ENCODE data around the gene MSMP.

The MSMP gene

DNA sequence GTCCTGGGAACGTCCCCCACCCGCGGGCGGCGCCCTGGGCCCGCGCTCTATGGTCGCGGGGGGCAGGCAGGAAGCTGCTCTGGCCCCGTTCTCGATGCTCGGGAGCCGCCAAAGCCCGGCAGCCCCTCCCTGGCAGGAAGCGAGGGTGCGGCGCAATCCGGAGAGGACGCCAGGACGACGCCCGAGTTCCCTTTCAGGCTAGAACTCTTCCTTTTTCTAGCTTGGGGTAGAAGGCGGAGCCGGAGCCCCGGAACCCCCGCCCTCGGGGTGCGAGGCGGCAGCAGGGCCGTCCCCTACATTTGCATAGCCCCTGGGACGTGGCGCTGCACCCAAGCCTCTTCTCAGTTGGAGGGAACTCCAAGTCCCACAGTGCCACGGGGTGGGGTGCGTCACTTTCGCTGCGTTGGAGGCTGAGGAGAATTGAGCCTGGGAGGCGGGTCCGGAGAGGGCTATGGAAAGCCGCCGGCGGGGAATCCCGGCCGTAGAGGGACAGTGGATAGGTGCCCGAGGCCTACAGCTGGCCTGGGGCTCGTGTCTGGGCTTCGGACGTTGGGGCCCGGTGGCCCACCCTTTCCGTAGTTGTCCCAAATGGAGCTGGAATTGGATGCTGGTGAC is 21.8 kb downstream of the MSMP start, which contains the start of the genes CREB3 and TLN1:
Gene CREB3 (plus strand): TSS at position 482 of the 615 bp plus-strand sequence. CDS start 107 bp downstream, at position 589.
Gene TLN1 (minus strand): TSS at position 11 of the 615 bp plus-strand sequence. CDS start 6,501 bp downstream, outside the sequence.
- Mint-ChIP-seq H3K4me1 (ENCODE audit: low read depth in 2 of 2) (peaks cover 13 to 20% of the 10 kb centered on the region in 2 donors), H3K9me3 (no peaks in the 10 kb centered on the region), H3K36me3 (ENCODE audit: insufficient read depth) (peaks cover 17% of the 10 kb centered on the region), H3K27ac (peak within 1 kb of the TSS in 1 of 2 donors; percentile 93), H3K27me3 (no peaks in the 10 kb centered on the region), H3K4me3 (no peak within 1 kb of the TSS)
- DNase-seq: peak; percentile 94 to 95 (median 95)
- peak; percentile 88 for ATAC-seq (replicated peaks)

DNA sequence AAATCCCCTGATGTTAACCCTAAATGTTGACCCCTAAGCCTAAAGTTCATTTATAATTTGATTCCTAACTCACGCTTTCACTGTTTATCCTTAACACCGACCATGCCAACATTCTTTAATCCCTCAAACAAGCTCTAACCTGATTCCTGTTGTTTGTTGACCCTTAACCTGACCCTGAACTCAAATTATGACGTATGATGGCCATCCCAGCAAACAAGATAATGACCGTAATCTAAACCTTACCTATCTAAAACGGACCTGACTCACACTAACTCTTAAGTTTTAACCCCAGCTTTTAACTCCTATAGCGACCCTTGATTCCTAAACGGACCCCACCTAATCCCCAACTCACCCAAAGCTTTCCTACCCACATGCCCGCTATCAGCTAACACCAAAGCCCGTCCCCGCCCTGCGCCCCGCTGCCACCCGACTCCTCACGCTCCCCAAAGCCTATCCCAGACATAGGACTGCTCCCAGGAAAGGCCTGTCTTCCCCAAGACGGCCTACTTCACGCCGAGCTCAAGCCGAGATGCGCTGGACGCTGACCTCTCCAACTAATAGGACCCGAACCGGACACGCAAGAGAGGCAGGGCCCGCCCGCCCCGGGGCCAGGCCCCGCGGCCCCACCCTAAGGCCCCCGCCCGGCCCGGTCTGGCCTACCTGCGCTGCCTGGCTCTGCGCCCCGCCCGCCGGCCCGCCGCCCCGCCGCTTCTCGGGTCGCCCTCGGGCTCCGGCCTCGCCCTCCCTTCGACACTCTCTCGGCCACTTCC is 22.5 kb downstream of the MSMP start:
- Mint-ChIP-seq H3K9me3 (no peaks in the 10 kb centered on the region), H3K36me3 (ENCODE audit: insufficient read depth) (peaks cover 14% of the 10 kb centered on the region), H3K4me3 (no peak overlapping the region), H3K27ac (peak overlapping the region in 1 of 2 donors; percentile 93), H3K4me1 (ENCODE audit: low read depth in 2 of 2) (peaks cover 13 to 25% of the 10 kb centered on the region in 2 donors), H3K27me3 (no peaks in the 10 kb centered on the region)
- ATAC-seq (replicated peaks) (no peak), DNase-seq (no peak)

DNA sequence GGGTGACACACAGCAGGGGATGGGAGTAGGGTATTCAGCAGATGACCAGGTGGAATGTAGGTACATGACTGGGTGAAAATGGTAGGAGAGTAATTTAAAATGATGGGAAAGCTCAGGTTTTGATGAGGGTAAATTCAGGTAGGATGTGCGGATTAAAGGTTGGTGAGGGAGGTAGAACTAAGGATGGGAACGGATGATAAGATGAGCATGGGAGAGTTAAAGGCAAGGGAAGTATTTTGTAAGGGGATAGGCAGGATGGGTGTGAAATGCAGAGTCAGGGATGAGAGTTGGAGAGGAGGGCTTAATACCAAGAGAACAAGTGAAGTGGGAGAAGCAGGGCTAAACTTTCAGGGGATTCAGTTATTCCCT is 23.6 kb downstream of the MSMP start:
- Mint-ChIP-seq H3K4me3 (no peak overlapping the region), H3K4me1 (ENCODE audit: low read depth in 2 of 2) (peaks cover 6 to 26% of the 10 kb centered on the region in 2 donors), H3K9me3 (no peaks in the 10 kb centered on the region), H3K27ac (no peak overlapping the region), H3K36me3 (ENCODE audit: insufficient read depth) (peaks cover 18% of the 10 kb centered on the region), H3K27me3 (no peaks in the 10 kb centered on the region)
- DNase-seq: no peak
- ATAC-seq (replicated peaks): no peak

DNA sequence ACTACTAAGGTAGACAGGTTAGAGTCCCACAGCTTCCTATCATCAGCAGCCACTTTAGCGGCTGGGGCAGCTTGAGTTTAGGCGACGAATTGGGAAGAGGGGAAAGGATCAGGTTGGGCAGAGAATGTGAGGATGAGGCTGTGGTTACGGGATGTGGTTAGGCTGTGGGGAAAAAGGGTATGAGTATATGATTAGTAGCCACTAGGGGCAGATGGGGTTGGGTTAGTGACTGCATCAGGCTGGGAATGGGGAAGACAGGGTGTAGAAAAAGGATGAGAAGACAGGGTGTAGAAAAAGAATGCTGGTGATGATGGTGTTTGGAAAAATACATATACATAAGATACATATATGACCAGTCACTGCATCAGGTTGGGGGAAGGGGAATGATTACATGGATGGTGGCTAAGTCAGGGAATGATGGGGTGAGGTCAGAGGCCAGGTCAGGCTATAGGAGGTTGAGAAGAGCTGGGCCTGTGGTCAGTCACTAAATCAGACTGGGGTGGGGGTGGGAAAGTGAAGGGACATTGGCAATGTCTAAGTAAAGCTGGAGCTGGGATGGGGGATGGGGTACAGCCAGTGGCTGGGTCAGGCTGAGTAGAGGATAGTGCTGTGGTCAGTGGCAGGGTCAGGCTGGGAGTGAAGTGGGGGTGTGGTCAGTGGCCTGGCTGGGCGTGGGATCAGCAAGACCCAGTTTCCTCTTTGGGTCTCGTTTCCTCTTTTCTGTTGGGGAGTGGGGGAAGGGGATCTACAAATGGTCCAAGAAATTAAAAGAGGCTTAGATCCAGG is 24.2 kb downstream of the MSMP start:
- no peaks in the 10 kb centered on the region for H3K9me3 Mint-ChIP-seq
- H3K36me3 Mint-ChIP-seq (ENCODE audit: insufficient read depth): peaks cover 24% of the 10 kb centered on the region
- peak in 1 of 3 experiments; percentile 16 for DNase-seq
- no peak overlapping the region for H3K4me3 Mint-ChIP-seq
- H3K27ac Mint-ChIP-seq: no peak overlapping the region
- no peaks in the 10 kb centered on the region for H3K27me3 Mint-ChIP-seq
- ATAC-seq (replicated peaks): no peak
- peaks cover 7 to 27% of the 10 kb centered on the region in 2 donors for H3K4me1 Mint-ChIP-seq (ENCODE audit: low read depth in 2 of 2)

DNA sequence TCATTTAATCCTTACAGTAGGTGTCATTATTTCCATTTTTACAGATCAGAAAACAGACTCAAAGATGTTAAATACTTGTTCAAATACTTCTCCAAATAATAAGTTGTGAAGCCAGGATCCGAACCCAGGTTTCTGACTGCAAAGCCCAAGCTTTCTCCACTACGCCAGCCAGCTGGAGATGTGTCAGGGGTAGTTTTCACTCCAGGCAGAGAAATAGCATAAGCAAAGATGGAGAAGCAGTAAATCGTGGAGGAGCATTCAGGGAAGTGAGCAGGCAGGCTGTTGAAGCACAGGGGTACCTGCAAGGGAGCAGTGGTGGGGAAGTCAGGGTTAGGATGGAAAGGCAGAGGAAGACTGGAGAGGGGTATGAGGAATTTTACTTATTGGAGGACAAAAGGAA is 25.0 kb downstream of the MSMP start:
- H3K27me3 Mint-ChIP-seq: no peaks in the 10 kb centered on the region
- H3K9me3 Mint-ChIP-seq: no peaks in the 10 kb centered on the region
- ATAC-seq (replicated peaks): no peak
- H3K4me3 Mint-ChIP-seq: no peak overlapping the region
- H3K4me1 Mint-ChIP-seq (ENCODE audit: low read depth in 2 of 2): peaks cover 12 to 33% of the 10 kb centered on the region in 2 donors
- DNase-seq: no peak
- no peak overlapping the region for H3K27ac Mint-ChIP-seq
- H3K36me3 Mint-ChIP-seq (ENCODE audit: insufficient read depth): peaks cover 28% of the 10 kb centered on the region

DNA sequence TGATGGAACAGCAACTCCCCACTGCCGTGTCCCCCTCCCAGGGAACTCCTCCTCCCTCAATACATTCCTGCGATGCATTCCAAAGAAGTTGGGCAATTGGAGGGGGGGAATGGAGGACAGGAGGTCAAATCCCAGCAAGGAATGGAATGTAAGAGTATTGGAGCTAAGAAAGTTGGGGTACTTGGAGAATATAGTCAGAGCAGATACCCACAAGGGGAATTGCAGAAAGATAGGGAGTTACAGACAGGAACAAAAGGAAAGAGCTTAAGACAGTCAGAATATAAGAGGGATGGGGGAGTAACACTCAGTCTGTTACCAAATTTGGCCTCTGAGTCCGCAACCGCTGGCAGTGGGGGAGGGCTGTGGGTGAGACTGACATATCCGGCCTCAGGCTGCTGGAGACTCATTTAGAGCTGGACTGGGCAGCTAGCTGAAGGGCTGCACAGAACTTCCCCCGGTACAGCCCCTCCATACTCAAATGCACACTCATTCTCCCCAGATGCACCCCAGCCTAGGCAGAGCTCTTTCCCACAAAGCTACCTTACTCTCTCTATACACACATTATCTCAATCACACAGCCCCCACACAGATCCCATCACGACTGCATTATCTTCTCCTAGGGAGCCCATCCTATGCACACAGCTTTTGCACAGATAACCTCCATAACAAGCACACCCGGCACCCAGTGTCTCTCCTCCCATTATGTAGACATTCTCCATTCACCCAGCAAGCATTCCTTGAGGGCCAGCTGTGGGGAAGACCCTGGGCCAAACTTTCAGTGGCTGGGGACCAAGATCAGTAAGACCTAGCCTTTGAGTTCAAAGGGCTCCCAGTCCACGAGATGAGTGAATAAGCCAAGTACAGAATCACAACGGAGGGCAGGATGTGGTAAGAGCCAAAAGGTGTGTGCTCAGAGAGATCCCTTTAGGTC is 25.8 kb downstream of the MSMP start:
- no peak for ATAC-seq (replicated peaks)
- Mint-ChIP-seq H3K27me3 (no peaks in the 10 kb centered on the region), H3K36me3 (ENCODE audit: insufficient read depth) (peaks cover 32% of the 10 kb centered on the region), H3K27ac (no peak overlapping the region), H3K4me3 (no peak overlapping the region), H3K4me1 (ENCODE audit: low read depth in 2 of 2) (peaks cover 10 to 33% of the 10 kb centered on the region in 2 donors), H3K9me3 (no peaks in the 10 kb centered on the region)
- DNase-seq: peak in 1 of 3 experiments; percentile 24

DNA sequence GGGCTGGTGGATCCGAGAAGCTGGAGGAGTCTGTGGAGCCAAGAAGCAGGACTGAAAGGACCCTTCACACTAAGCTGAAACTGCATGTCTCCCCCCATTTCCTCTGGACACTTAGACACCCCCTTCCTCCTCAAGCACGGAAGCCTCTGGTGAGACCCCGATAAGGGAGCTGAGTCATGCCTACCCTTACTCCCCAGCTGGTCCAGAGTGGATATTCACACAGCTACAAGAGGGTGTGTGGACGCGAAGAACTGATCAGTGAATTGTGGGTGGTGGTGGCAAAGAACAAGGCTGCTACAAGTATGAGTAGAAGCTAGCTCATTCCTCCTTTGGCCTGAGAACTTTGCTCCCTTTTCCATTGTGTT is 26.4 kb downstream of the MSMP start:
- no peak for DNase-seq
- Mint-ChIP-seq H3K36me3 (ENCODE audit: insufficient read depth) (peaks cover 39% of the 10 kb centered on the region), H3K4me1 (ENCODE audit: low read depth in 2 of 2) (peaks cover 6 to 26% of the 10 kb centered on the region in 2 donors), H3K4me3 (no peak overlapping the region), H3K27me3 (no peaks in the 10 kb centered on the region), H3K27ac (no peak overlapping the region), H3K9me3 (no peaks in the 10 kb centered on the region)
- no peak for ATAC-seq (replicated peaks)

DNA sequence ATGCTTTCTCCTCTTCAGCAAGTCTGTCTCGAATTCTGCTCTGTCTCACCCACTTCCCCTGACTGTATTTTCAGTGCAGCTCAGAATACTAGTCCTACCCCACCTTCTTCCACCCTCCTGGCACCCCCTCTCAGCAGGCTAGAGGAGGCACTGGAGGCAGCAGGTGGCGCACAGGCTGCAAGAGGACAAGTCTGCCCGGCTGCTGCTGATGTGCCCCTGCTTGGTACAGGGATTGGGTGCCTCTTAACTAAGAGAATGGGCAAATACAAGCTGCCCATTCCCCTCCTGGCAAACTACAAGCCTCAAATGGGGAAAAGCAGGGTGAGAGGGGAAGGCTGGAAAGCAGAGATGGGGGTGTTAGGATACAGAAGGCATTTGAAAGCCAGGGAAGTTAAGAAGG is 27.1 kb downstream of the MSMP start:
- H3K27me3 Mint-ChIP-seq: no peaks in the 10 kb centered on the region
- H3K36me3 Mint-ChIP-seq (ENCODE audit: insufficient read depth): peaks cover 46% of the 10 kb centered on the region
- H3K4me3 Mint-ChIP-seq: no peak overlapping the region
- no peak overlapping the region for H3K27ac Mint-ChIP-seq
- H3K4me1 Mint-ChIP-seq (ENCODE audit: low read depth in 2 of 2): peaks cover 11 to 24% of the 10 kb centered on the region in 2 donors
- peak; percentile 24 to 35 (median 27) for DNase-seq
- ATAC-seq (replicated peaks): peak; percentile 57
- no peaks in the 10 kb centered on the region for H3K9me3 Mint-ChIP-seq

DNA sequence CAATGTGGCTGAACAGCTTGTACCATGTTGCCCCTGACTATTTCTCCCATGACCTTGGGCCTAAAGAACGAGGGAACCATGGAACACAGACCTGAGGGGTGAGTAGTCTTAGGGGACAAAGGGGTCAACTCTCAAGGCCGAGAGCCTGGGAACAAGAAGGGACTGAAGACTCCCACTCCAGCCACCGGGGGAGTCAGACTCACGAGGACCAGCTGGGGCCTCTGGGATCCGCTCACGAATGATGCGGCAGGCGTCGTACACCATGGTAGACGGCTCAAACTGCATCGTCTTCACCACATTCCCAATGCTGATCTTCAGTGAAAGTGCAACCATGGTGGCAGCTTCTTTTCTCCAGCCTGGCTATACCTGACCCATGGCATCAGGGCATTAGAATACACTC is 28.7 kb downstream of the MSMP start:
- no peak overlapping the region for H3K27ac Mint-ChIP-seq

DNA sequence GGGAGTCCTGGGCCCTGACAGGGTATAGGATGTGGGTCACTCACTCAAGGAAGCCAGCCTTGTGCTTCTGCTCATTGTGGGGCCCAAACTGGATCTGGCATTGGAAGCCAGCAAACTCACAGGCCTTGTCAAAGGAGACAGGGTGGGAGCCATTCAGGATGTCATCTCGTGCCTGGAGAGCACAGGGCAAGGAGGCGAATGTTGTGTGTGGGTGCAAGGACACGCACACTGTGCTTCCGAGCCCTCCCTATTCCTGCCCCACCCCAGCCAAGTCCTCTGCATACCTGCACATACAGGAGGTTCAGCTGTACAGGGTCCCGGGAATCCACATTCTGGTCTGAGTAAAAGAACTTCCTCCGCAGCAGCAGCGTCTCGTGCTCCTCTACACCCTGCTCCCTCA is 30.2 kb downstream of the MSMP start:
- no peaks in the 10 kb centered on the region for H3K27me3 Mint-ChIP-seq
- H3K27ac Mint-ChIP-seq: peak overlapping the region in 1 of 2 donors; percentile 64
- peaks cover 74% of the 10 kb centered on the region for H3K36me3 Mint-ChIP-seq (ENCODE audit: insufficient read depth)
- ATAC-seq (replicated peaks) (no peak), DNase-seq (no peak)
- no peaks in the 10 kb centered on the region for H3K9me3 Mint-ChIP-seq
- H3K4me3 Mint-ChIP-seq: no peak overlapping the region
- peaks cover 15 to 19% of the 10 kb centered on the region in 2 donors for H3K4me1 Mint-ChIP-seq (ENCODE audit: low read depth in 2 of 2)

More for the DNA sequence above, 28.7 kb downstream of the MSMP start:
- H3K36me3 Mint-ChIP-seq (ENCODE audit: insufficient read depth): peaks cover 59% of the 10 kb centered on the region
- no peak overlapping the region for H3K4me3 Mint-ChIP-seq
- H3K27me3 Mint-ChIP-seq: no peaks in the 10 kb centered on the region
- H3K9me3 Mint-ChIP-seq: no peaks in the 10 kb centered on the region
- DNase-seq (no peak), ATAC-seq (replicated peaks) (no peak)
- H3K4me1 Mint-ChIP-seq (ENCODE audit: low read depth in 2 of 2): peaks cover 15 to 19% of the 10 kb centered on the region in 2 donors

DNA sequence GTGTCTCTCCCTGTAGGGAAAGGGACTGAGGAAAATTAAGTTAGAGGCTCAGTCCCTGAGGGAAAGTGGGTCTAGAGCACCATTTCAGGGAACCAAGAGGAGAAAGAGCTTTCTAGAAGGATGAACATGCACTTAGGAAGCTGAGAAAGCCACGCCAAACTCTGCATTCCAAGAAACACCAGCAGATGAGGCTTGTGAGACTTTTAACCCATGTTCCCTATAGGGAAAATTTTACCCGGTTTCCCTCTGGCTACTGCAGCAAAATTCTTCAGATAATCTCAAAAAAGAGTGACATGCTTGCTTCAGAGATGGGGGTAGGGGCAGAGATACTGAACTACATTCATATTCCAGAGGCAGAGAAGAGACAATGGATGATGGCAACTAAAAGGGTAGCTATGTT is 30.6 kb downstream of the MSMP start:
- Mint-ChIP-seq H3K4me3 (no peak overlapping the region), H3K27me3 (no peaks in the 10 kb centered on the region), H3K9me3 (no peaks in the 10 kb centered on the region), H3K27ac (peak overlapping the region; percentile 60 to 64), H3K36me3 (ENCODE audit: insufficient read depth) (peaks cover 78% of the 10 kb centered on the region), H3K4me1 (ENCODE audit: low read depth in 2 of 2) (peaks cover 15 to 19% of the 10 kb centered on the region in 2 donors)
- no peak for ATAC-seq (replicated peaks)
- DNase-seq: no peak

DNA sequence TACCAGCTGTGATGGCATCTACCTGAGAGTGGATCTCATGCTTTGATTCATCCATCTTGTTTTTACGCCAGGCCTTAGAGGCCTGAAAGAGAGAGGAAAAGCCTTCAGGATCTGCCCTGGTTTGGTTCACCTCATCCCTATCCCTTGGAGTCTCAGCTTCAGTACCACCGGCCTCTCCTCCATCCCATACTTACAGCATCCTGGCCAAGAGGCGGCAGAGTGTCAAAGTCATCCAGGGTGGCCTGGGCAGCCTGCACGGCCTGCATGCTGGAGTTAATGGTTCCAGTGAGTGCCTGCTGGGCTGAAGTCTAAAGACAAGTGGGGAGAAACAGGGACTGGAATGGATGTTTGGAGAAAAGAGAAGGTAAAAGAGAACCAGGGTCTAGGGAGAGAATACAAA is 34.5 kb downstream of the MSMP start:
- H3K4me1 Mint-ChIP-seq (ENCODE audit: low read depth in 2 of 2): peaks cover 9 to 20% of the 10 kb centered on the region in 2 donors
- ATAC-seq (replicated peaks): no peak
- no peak for DNase-seq
- H3K27me3 Mint-ChIP-seq: no peaks in the 10 kb centered on the region
- H3K9me3 Mint-ChIP-seq: no peaks in the 10 kb centered on the region
- H3K4me3 Mint-ChIP-seq: no peak overlapping the region
- peak overlapping the region; percentile 28 to 81 for H3K27ac Mint-ChIP-seq
- peaks cover 93% of the 10 kb centered on the region for H3K36me3 Mint-ChIP-seq (ENCODE audit: insufficient read depth)
